Astrocyte (in vitro differentiated cells and primary cell): Measurements from ENCODE around the gene MYLK2. TPM values are rescaled to one million over a fixed set of nuclear protein-coding genes. Genes with fewer than 3 reads are reported as not detected.

ENCODE experiments used
- DNase-seq: peaks from one replicate; pipeline ENCODE4 v3.0.0-alpha.2; 2010; ENCODE audit warnings: low read depth
- FAIRE-seq: peaks from 2 replicates; lab custom pipeline; 2011; peaks lifted over from hg19 to GRCh38; lab: Jason Lieb, UNC
- H2AFZ ChIP-seq: 2 replicates; pipeline ENCODE4 v1.6.0; 2012; ENCODE audit warnings: low read depth, low read length, inconsistent platforms
- H3K27ac ChIP-seq: 2 replicates; pipeline ENCODE4 v1.5.1; 2011; ENCODE audit warnings: low read depth, low read length, inconsistent platforms
- H3K27me3 ChIP-seq: 2 replicates; pipeline ENCODE4 v1.6.0; 2011; ENCODE audit warnings: low read length, inconsistent platforms; ENCODE audit not compliant: insufficient read depth
- H3K36me3 ChIP-seq: 2 replicates; pipeline ENCODE4 v1.5.1; 2011; ENCODE audit warnings: low read length, inconsistent platforms; ENCODE audit not compliant: insufficient read depth
- H3K4me1 ChIP-seq: 2 replicates; pipeline ENCODE4 v1.5.1; 2011; ENCODE audit warnings: low read length, inconsistent platforms; ENCODE audit not compliant: insufficient read depth
- H3K4me2 ChIP-seq: 2 replicates; pipeline ENCODE4 v1.6.0; 2012; ENCODE audit warnings: low read length, inconsistent platforms
- H3K4me3 ChIP-seq: 2 replicates; pipeline ENCODE4 v1.5.1; 2011; ENCODE audit warnings: low read depth, mild to moderate bottlenecking, low read length, inconsistent platforms; ENCODE audit not compliant: insufficient read depth
- H3K79me2 ChIP-seq: 2 replicates; pipeline ENCODE4 v1.6.0; 2012; ENCODE audit warnings: mild to moderate bottlenecking, low read length, inconsistent platforms; ENCODE audit not compliant: insufficient read depth
- H3K9ac ChIP-seq: 2 replicates; pipeline ENCODE4 v1.6.0; 2012; ENCODE audit warnings: mild to moderate bottlenecking, low read length, inconsistent platforms
- H3K9me3 ChIP-seq: 2 replicates; pipeline ENCODE4 v1.5.1; 2012; ENCODE audit warnings: low read depth, mild to moderate bottlenecking, low read length, inconsistent platforms; ENCODE audit not compliant: insufficient read depth
- H4K20me1 ChIP-seq: 2 replicates; pipeline ENCODE4 v1.6.0; 2012; ENCODE audit warnings: low read length, inconsistent platforms; ENCODE audit not compliant: insufficient read depth
- H3K27ac Mint-ChIP-seq: one replicate; pipeline ENCODE4 v1.8.0; 2021; ENCODE audit warnings: mild to moderate bottlenecking, mixed read lengths; ENCODE audit not compliant: unreplicated experiment
- H3K27me3 Mint-ChIP-seq: one replicate; pipeline ENCODE4 v1.8.0; 2021; ENCODE audit warnings: low read depth, mixed read lengths; ENCODE audit not compliant: unreplicated experiment
- H3K36me3 Mint-ChIP-seq: one replicate; pipeline ENCODE4 v1.8.0; 2021; ENCODE audit warnings: low read depth, mixed read lengths; ENCODE audit not compliant: unreplicated experiment
- H3K4me1 Mint-ChIP-seq: one replicate; pipeline ENCODE4 v1.8.0; 2021; ENCODE audit warnings: low read depth, mixed read lengths; ENCODE audit not compliant: unreplicated experiment
- H3K4me3 Mint-ChIP-seq: one replicate; pipeline ENCODE4 v1.8.0; 2021; ENCODE audit warnings: mild to moderate bottlenecking, moderate library complexity, mixed read lengths; ENCODE audit not compliant: unreplicated experiment
- H3K9me3 Mint-ChIP-seq: one replicate; pipeline ENCODE4 v1.8.0; 2021; ENCODE audit warnings: mild to moderate bottlenecking, mixed read lengths; ENCODE audit not compliant: unreplicated experiment
- CTCF ChIP-seq: IDR thresholded peaks from 2 replicates; pipeline ENCODE4 v1.5.1; 2011; ENCODE audit warnings: low read depth, mild to moderate bottlenecking, inconsistent platforms, low read length, moderate library complexity; ENCODE audit not compliant: insufficient read depth
- EZH2 ChIP-seq: IDR thresholded peaks from 2 replicates; pipeline ENCODE4 v1.6.1; 2012; ENCODE audit warnings: mild to moderate bottlenecking, low read length, inconsistent platforms; ENCODE audit not compliant: insufficient read depth
- total RNA-seq: library from RNA; stranded (reverse); gene quantifications from 2 replicates; pipeline ENCODE4 v1.2.1, GENCODE V29; 2021

MYLK2 gene
- total RNA-seq, 1 donor from 2014 or later = 2.1 TPM

GRCh38 chr20:31774408-31774807 is 44.7 kb upstream of the MYLK2 start:
- Histone ChIP-seq H3K9ac (no peak overlapping the region), H3K36me3 (peaks cover 41% of the 10 kb centered on the region), H3K79me2 (peaks cover 9% of the 10 kb centered on the region), H3K4me1 (no peaks in the 10 kb centered on the region), H2AFZ (no peak overlapping the region), H3K27me3 (no peaks in the 10 kb centered on the region), H3K9me3 (no peaks in the 10 kb centered on the region), H4K20me1 (peaks cover 6% of the 10 kb centered on the region), H3K4me2 (no peak overlapping the region), H3K4me3 (no peak overlapping the region), H3K27ac (no peak overlapping the region)
- no peak overlapping the region for H3K4me3 Mint-ChIP-seq
- TF ChIP-seq EZH2 = no peak
- H3K4me1 Mint-ChIP-seq = peaks cover 2% of the 10 kb centered on the region
- no peaks in the 10 kb centered on the region for H3K9me3 Mint-ChIP-seq
- H3K27me3 Mint-ChIP-seq = no peaks in the 10 kb centered on the region
- FAIRE-seq (no peak), DNase-seq (no peak)
- H3K36me3 Mint-ChIP-seq = peaks cover 9% of the 10 kb centered on the region
- H3K27ac Mint-ChIP-seq = no peak overlapping the region

DNA sequence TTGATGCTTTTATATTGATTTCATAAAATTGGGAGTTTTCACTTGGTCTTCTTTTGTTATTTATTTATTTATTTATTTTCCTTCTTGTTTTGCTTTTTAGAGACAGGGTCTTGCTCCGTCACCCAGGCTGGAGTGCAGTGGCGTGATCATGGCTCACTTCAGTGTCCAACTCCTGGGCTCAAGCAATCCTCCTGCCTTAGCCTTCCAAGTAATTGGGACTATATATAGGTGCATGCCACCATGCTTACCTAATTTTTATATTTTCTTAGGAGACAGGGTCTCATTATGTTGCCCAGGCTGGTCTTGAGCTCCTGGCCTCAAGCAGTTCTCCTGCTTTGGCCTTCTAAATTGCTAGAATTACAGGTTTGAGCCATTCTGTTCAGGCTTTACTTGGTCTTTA is 38.3 kb upstream of the MYLK2 start:
- Mint-ChIP-seq H3K27me3 (no peaks in the 10 kb centered on the region), H3K27ac (no peak overlapping the region), H3K4me1 (peaks cover 4% of the 10 kb centered on the region), H3K36me3 (peaks cover 4% of the 10 kb centered on the region), H3K9me3 (no peaks in the 10 kb centered on the region), H3K4me3 (no peak overlapping the region)
- TF ChIP-seq CTCF = no peak
- no peak for TF ChIP-seq EZH2
- DNase-seq (no peak), FAIRE-seq (no peak)
- peaks cover 2% of the 10 kb centered on the region for H3K79me2 ChIP-seq
- no peaks in the 10 kb centered on the region for H3K9me3 ChIP-seq
- H3K4me1 ChIP-seq = no peaks in the 10 kb centered on the region
- H3K27ac ChIP-seq = no peak overlapping the region
- no peaks in the 10 kb centered on the region for H4K20me1 ChIP-seq
- H3K4me3 ChIP-seq = no peak overlapping the region
- H2AFZ ChIP-seq = no peak overlapping the region
- no peak overlapping the region for H3K4me2 ChIP-seq
- H3K27me3 ChIP-seq = no peaks in the 10 kb centered on the region
- H3K9ac ChIP-seq = no peak overlapping the region
- H3K36me3 ChIP-seq = peaks cover 44% of the 10 kb centered on the region

GRCh38 chr20:31781945-31782344 is 37.2 kb upstream of the MYLK2 start:
- H3K36me3 Mint-ChIP-seq = peaks cover 4% of the 10 kb centered on the region
- FAIRE-seq (no peak), DNase-seq (peak; percentile 8)
- H3K9ac ChIP-seq = no peak overlapping the region
- TF ChIP-seq CTCF (no peak), EZH2 (no peak)
- no peak overlapping the region for H3K4me2 ChIP-seq
- H3K27ac ChIP-seq = no peak overlapping the region
- peaks cover 4% of the 10 kb centered on the region for H3K4me1 Mint-ChIP-seq
- no peaks in the 10 kb centered on the region for H3K9me3 Mint-ChIP-seq
- no peak overlapping the region for H3K4me3 ChIP-seq
- H3K4me1 ChIP-seq = no peaks in the 10 kb centered on the region
- H3K79me2 ChIP-seq = peaks cover 5% of the 10 kb centered on the region
- H4K20me1 ChIP-seq = no peaks in the 10 kb centered on the region
- H3K4me3 Mint-ChIP-seq = no peak overlapping the region
- H3K9me3 ChIP-seq = no peaks in the 10 kb centered on the region
- H2AFZ ChIP-seq = no peak overlapping the region
- peaks cover 46% of the 10 kb centered on the region for H3K36me3 ChIP-seq
- no peak overlapping the region for H3K27ac Mint-ChIP-seq
- no peaks in the 10 kb centered on the region for H3K27me3 Mint-ChIP-seq
- H3K27me3 ChIP-seq = no peaks in the 10 kb centered on the region
